ENCODE results near the gene IRF2. TPM values are rescaled to one million over a fixed set of nuclear protein-coding genes. Genes with fewer than 3 reads are reported as not detected.

IRF2 gene
- polyA plus RNA-seq, 1 donor = 38.8 TPM

GRCh38 chr4:184432127-184432922, 42.0 kb downstream of the IRF2 start:
- WGBS (ENCODE audit: insufficient coverage, low lambda C conversion rate) = 96% methylated on average over 4 of the region's 16 CpGs
- Histone ChIP-seq H3K9me3 (ENCODE audit: control insufficient read depth, low read depth, low read length) (no peaks in the 10 kb centered on the region), H3K27ac (ENCODE audit: low read length) (no peak overlapping the region), H3K27me3 (ENCODE audit: control insufficient read depth, insufficient read depth, low read length) (no peaks in the 10 kb centered on the region), H3K36me3 (ENCODE audit: control insufficient read depth, insufficient read depth, low read length) (peaks cover 30% of the 10 kb centered on the region), H3K4me1 (ENCODE audit: control insufficient read depth, insufficient read depth, low read length) (no peaks in the 10 kb centered on the region), H3K4me3 (ENCODE audit: low read length) (no peak overlapping the region)
- no peak for DNase-seq

GRCh38 chr4:184430163-184430562, 44.2 kb downstream of the IRF2 start:
- Histone ChIP-seq H3K36me3 (ENCODE audit: control insufficient read depth, insufficient read depth, low read length) (peaks cover 47% of the 10 kb centered on the region), H3K27ac (ENCODE audit: low read length) (no peak overlapping the region), H3K4me3 (ENCODE audit: low read length) (no peak overlapping the region), H3K27me3 (ENCODE audit: control insufficient read depth, insufficient read depth, low read length) (no peaks in the 10 kb centered on the region), H3K9me3 (ENCODE audit: control insufficient read depth, low read depth, low read length) (no peaks in the 10 kb centered on the region), H3K4me1 (ENCODE audit: control insufficient read depth, insufficient read depth, low read length) (no peaks in the 10 kb centered on the region)
- no peak for DNase-seq
- 100% methylated on average over 1 of the region's 6 CpGs for WGBS (ENCODE audit: insufficient coverage, low lambda C conversion rate)

GRCh38 chr4:184428787-184429186, 45.6 kb downstream of the IRF2 start:
- no peaks in the 10 kb centered on the region for H3K4me1 ChIP-seq (ENCODE audit: control insufficient read depth, insufficient read depth, low read length)

GRCh38 chr4:184427687-184428086, 46.7 kb downstream of the IRF2 start:
- H3K27ac ChIP-seq (ENCODE audit: low read length) = no peak overlapping the region
- no peaks in the 10 kb centered on the region for H3K9me3 ChIP-seq (ENCODE audit: control insufficient read depth, low read depth, low read length)
- no peak for DNase-seq
- H3K4me1 ChIP-seq (ENCODE audit: control insufficient read depth, insufficient read depth, low read length) = no peaks in the 10 kb centered on the region
- H3K4me3 ChIP-seq (ENCODE audit: low read length) = no peak overlapping the region
- WGBS (ENCODE audit: insufficient coverage, low lambda C conversion rate) = 29% methylated on average over 1 of the region's 1 CpG
- no peaks in the 10 kb centered on the region for H3K27me3 ChIP-seq (ENCODE audit: control insufficient read depth, insufficient read depth, low read length)
- H3K36me3 ChIP-seq (ENCODE audit: control insufficient read depth, insufficient read depth, low read length) = peaks cover 49% of the 10 kb centered on the region

More at GRCh38 chr4:184428787-184429186, 45.6 kb downstream of the IRF2 start:
- no peak for DNase-seq
- H3K36me3 ChIP-seq (ENCODE audit: control insufficient read depth, insufficient read depth, low read length) = peaks cover 52% of the 10 kb centered on the region
- WGBS (ENCODE audit: insufficient coverage, low lambda C conversion rate) = no CpG with 5 or more reads among the region's 12 CpGs
- no peaks in the 10 kb centered on the region for H3K9me3 ChIP-seq (ENCODE audit: control insufficient read depth, low read depth, low read length)
- no peak overlapping the region for H3K27ac ChIP-seq (ENCODE audit: low read length)
- no peaks in the 10 kb centered on the region for H3K27me3 ChIP-seq (ENCODE audit: control insufficient read depth, insufficient read depth, low read length)
- no peak overlapping the region for H3K4me3 ChIP-seq (ENCODE audit: low read length)

- Histone ChIP-seq H3K4me3 (ENCODE audit: low read length) (no peak overlapping the region), H3K36me3 (ENCODE audit: control insufficient read depth, insufficient read depth, low read length) (peaks cover 55% of the 10 kb centered on the region), H3K27me3 (ENCODE audit: control insufficient read depth, insufficient read depth, low read length) (no peaks in the 10 kb centered on the region), H3K9me3 (ENCODE audit: control insufficient read depth, low read depth, low read length) (no peaks in the 10 kb centered on the region), H3K4me1 (ENCODE audit: control insufficient read depth, insufficient read depth, low read length) (no peaks in the 10 kb centered on the region), H3K27ac (ENCODE audit: low read length) (no peak overlapping the region)
- DNase-seq = no peak
- WGBS (ENCODE audit: insufficient coverage, low lambda C conversion rate) = 63% methylated on average over 1 of the region's 3 CpGs
These were observed 47.3 kb downstream of the IRF2 start for GRCh38 chr4:184427093-184427492.

GRCh38 chr4:184424993-184425758, 49.2 kb downstream of the IRF2 start:
- Histone ChIP-seq H3K4me3 (ENCODE audit: low read length) (no peak overlapping the region), H3K27me3 (ENCODE audit: control insufficient read depth, insufficient read depth, low read length) (no peaks in the 10 kb centered on the region), H3K4me1 (ENCODE audit: control insufficient read depth, insufficient read depth, low read length) (no peaks in the 10 kb centered on the region), H3K27ac (ENCODE audit: low read length) (no peak overlapping the region), H3K36me3 (ENCODE audit: control insufficient read depth, insufficient read depth, low read length) (peaks cover 60% of the 10 kb centered on the region), H3K9me3 (ENCODE audit: control insufficient read depth, low read depth, low read length) (no peaks in the 10 kb centered on the region)
- no CpG with 5 or more reads among the region's 17 CpGs for WGBS (ENCODE audit: insufficient coverage, low lambda C conversion rate)
- DNase-seq = no peak

GRCh38 chr4:184424279-184424678, 50.1 kb downstream of the IRF2 start:
- DNase-seq = no peak
- no peaks in the 10 kb centered on the region for H3K9me3 ChIP-seq (ENCODE audit: control insufficient read depth, low read depth, low read length)
- H3K4me3 ChIP-seq (ENCODE audit: low read length) = no peak overlapping the region
- H3K4me1 ChIP-seq (ENCODE audit: control insufficient read depth, insufficient read depth, low read length) = no peaks in the 10 kb centered on the region
- peaks cover 61% of the 10 kb centered on the region for H3K36me3 ChIP-seq (ENCODE audit: control insufficient read depth, insufficient read depth, low read length)
- no peaks in the 10 kb centered on the region for H3K27me3 ChIP-seq (ENCODE audit: control insufficient read depth, insufficient read depth, low read length)
- H3K27ac ChIP-seq (ENCODE audit: low read length) = no peak overlapping the region
- no CpG with 5 or more reads among the region's 3 CpGs for WGBS (ENCODE audit: insufficient coverage, low lambda C conversion rate)

GRCh38 chr4:184423003-184423686, 51.2 kb downstream of the IRF2 start:
- DNase-seq = no peak
- no peaks in the 10 kb centered on the region for H3K9me3 ChIP-seq (ENCODE audit: control insufficient read depth, low read depth, low read length)
- peaks cover 65% of the 10 kb centered on the region for H3K36me3 ChIP-seq (ENCODE audit: control insufficient read depth, insufficient read depth, low read length)
- WGBS (ENCODE audit: insufficient coverage, low lambda C conversion rate) = no CpG with 5 or more reads among the region's 13 CpGs
- H3K4me3 ChIP-seq (ENCODE audit: low read length) = no peak overlapping the region
- H3K27ac ChIP-seq (ENCODE audit: low read length) = no peak overlapping the region
- H3K27me3 ChIP-seq (ENCODE audit: control insufficient read depth, insufficient read depth, low read length) = no peaks in the 10 kb centered on the region
- no peaks in the 10 kb centered on the region for H3K4me1 ChIP-seq (ENCODE audit: control insufficient read depth, insufficient read depth, low read length)

- peaks cover 67% of the 10 kb centered on the region for H3K36me3 ChIP-seq (ENCODE audit: control insufficient read depth, insufficient read depth, low read length)
- H3K9me3 ChIP-seq (ENCODE audit: control insufficient read depth, low read depth, low read length) = no peaks in the 10 kb centered on the region
- no peak overlapping the region for H3K27ac ChIP-seq (ENCODE audit: low read length)
- 100% methylated on average over 1 of the region's 3 CpGs for WGBS (ENCODE audit: insufficient coverage, low lambda C conversion rate)
- DNase-seq = no peak
- H3K4me3 ChIP-seq (ENCODE audit: low read length) = no peak overlapping the region
- H3K27me3 ChIP-seq (ENCODE audit: control insufficient read depth, insufficient read depth, low read length) = no peaks in the 10 kb centered on the region
- no peaks in the 10 kb centered on the region for H3K4me1 ChIP-seq (ENCODE audit: control insufficient read depth, insufficient read depth, low read length)
These were observed 52.0 kb downstream of the IRF2 start for GRCh38 chr4:184422378-184422777.

GRCh38 chr4:184421533-184422155, 52.7 kb downstream of the IRF2 start:
- no peaks in the 10 kb centered on the region for H3K9me3 ChIP-seq (ENCODE audit: control insufficient read depth, low read depth, low read length)
- H3K36me3 ChIP-seq (ENCODE audit: control insufficient read depth, insufficient read depth, low read length) = peaks cover 65% of the 10 kb centered on the region
- DNase-seq = no peak
- 83% methylated on average over 1 of the region's 11 CpGs for WGBS (ENCODE audit: insufficient coverage, low lambda C conversion rate)
- H3K27me3 ChIP-seq (ENCODE audit: control insufficient read depth, insufficient read depth, low read length) = no peaks in the 10 kb centered on the region
- no peak overlapping the region for H3K4me3 ChIP-seq (ENCODE audit: low read length)
- no peak overlapping the region for H3K27ac ChIP-seq (ENCODE audit: low read length)
- no peaks in the 10 kb centered on the region for H3K4me1 ChIP-seq (ENCODE audit: control insufficient read depth, insufficient read depth, low read length)

All from large intestine (tissue), 3 donors.